Endothelial cell of umbilical vein (primary cell): Measurements from ENCODE around the gene BEAN1. TPM values are rescaled to one million over a fixed set of nuclear protein-coding genes. Genes with fewer than 3 reads are reported as not detected.

Experiments used
- BruUV-seq: library from RNA; stranded (reverse); fragments of 400-500 nt; replicated peaks from 2 replicates; lab custom pipeline; 2021; lab: Mats Ljungman, UMichigan
- CTCF ChIA-PET: fragments of 300-600, 350-600 bp; sonication (Branson Sonifier 250); formaldehyde crosslinking; loops from one replicate; lab custom pipeline; 2021; ENCODE audit warnings: antibody characterized with exemption, inconsistent platforms; lab: Charles Lee
- POLR2A ChIA-PET: fragments of 300-600, 350-600 bp; sonication (Branson Sonifier 250); formaldehyde crosslinking; loops from one replicate; lab custom pipeline; 2021; ENCODE audit warnings: antibody characterized with exemption, inconsistent platforms; lab: Charles Lee
- DNase-seq: peaks from one replicate; pipeline ENCODE4 v3.0.0-alpha.2; 2011; ENCODE audit warnings: low read depth, low spot score
- FAIRE-seq: peaks from 2 replicates; lab custom pipeline; 2011; peaks lifted over from hg19 to GRCh38; lab: Jason Lieb, UNC
- H2AFZ ChIP-seq: 2 replicates; pipeline ENCODE4 v1.6.0; 2012; ENCODE audit warnings: low read depth, low read length, control low read depth, inconsistent platforms
- H3K27ac ChIP-seq: 2 replicates; pipeline ENCODE4 v1.5.1; 2011; ENCODE audit warnings: low read depth, mild to moderate bottlenecking, control low read depth, low read length, moderate library complexity; ENCODE audit not compliant: insufficient read depth
- H3K27me3 ChIP-seq, 2 experiments: 2 replicates each; pipeline versions ENCODE4 v1.6.0 to v1.6.1; 2011; ENCODE audit warnings: low read length in 2 of 2, mixed read lengths in 1 of 2; ENCODE audit not compliant: control insufficient read depth in 2 of 2, insufficient read depth in 2 of 2
- H3K36me3 ChIP-seq, 2 experiments: 2 replicates in 1 of 2; 3 replicates in 1 of 2; pipeline ENCODE4 v1.5.1; 2011; ENCODE audit warnings: low read length in 2 of 2, mild to moderate bottlenecking in 1 of 2, moderate library complexity in 1 of 2; ENCODE audit not compliant: control insufficient read depth in 2 of 2, insufficient read depth in 2 of 2; ENCODE audit errors: extremely low read depth in 1 of 2
- H3K4me1 ChIP-seq: 3 replicates; pipeline ENCODE4 v1.5.1; 2011; ENCODE audit warnings: mild to moderate bottlenecking, low read length; ENCODE audit not compliant: control insufficient read depth, insufficient read depth; ENCODE audit errors: extremely low read depth
- H3K4me2 ChIP-seq: 2 replicates; pipeline ENCODE4 v1.6.1; 2011; ENCODE audit warnings: low read length, control low read depth, mixed read lengths; ENCODE audit not compliant: insufficient read depth
- H3K4me3 ChIP-seq, 3 experiments: fragments of 200-600 bp in 1 of 3; sonication (generic), shearing (Covaris generic) in 1 of 3; replicated peaks in 1 of 3; 2 replicates each; pipeline ENCODE4 v1.5.1; 2011 to 2016; ENCODE audit warnings: control low read depth in 3 of 3, low read length in 3 of 3, mild to moderate bottlenecking in 2 of 3, inconsistent platforms in 1 of 3, low read depth in 1 of 3, moderate library complexity in 1 of 3; ENCODE audit not compliant: insufficient read depth in 1 of 3
- H3K79me2 ChIP-seq: 2 replicates; pipeline ENCODE4 v1.6.0; 2012; ENCODE audit warnings: low read length, inconsistent platforms; ENCODE audit not compliant: control insufficient read depth, insufficient read depth
- H3K9ac ChIP-seq: replicated peaks from 2 replicates; pipeline ENCODE3; 2011; ENCODE audit warnings: low read length, control low read depth; ENCODE audit not compliant: insufficient read depth; ENCODE audit errors: extremely low read depth
- H3K9me1 ChIP-seq: replicated peaks from 3 replicates; pipeline ENCODE4 v1.6.0; 2011; ENCODE audit warnings: mild to moderate bottlenecking, low read length; ENCODE audit not compliant: control insufficient read depth, insufficient read depth; ENCODE audit errors: extremely low read depth
- H3K9me3 ChIP-seq: replicated peaks from 2 replicates; pipeline ENCODE4 v1.5.1; 2012; ENCODE audit warnings: low read length, inconsistent platforms; ENCODE audit not compliant: control insufficient read depth, insufficient read depth
- H4K20me1 ChIP-seq: replicated peaks from 2 replicates; pipeline ENCODE3; 2011; ENCODE audit warnings: mild to moderate bottlenecking, low read length; ENCODE audit not compliant: control insufficient read depth, insufficient read depth; ENCODE audit errors: extremely low read depth
- CTCF ChIP-seq, 2 donors: IDR thresholded peaks; 1 replicate in 1 of 2; 2 replicates in 1 of 2; pipeline ENCODE4 v1.5.1; 2011; ENCODE audit warnings: low read length in 2 of 2, mild to moderate bottlenecking in 2 of 2, moderate library complexity in 2 of 2, control low read depth in 1 of 2, inconsistent platforms in 1 of 2, low read depth in 1 of 2; ENCODE audit not compliant: insufficient read depth in 1 of 2; ENCODE audit errors: extremely low read depth in 1 of 2
- EZH2 ChIP-seq: IDR thresholded peaks from 2 replicates; pipeline ENCODE4 v1.6.1; 2012; ENCODE audit warnings: borderline replicate concordance, low read depth, mild to moderate bottlenecking, moderate library complexity, low read length, inconsistent platforms; ENCODE audit not compliant: severe bottlenecking
- FOS ChIP-seq: IDR thresholded peaks from 2 replicates; pipeline ENCODE4 v1.6.1; 2011; ENCODE audit warnings: mild to moderate bottlenecking, low read length, moderate library complexity, borderline replicate concordance; ENCODE audit not compliant: insufficient read depth
- GATA2 ChIP-seq: IDR thresholded peaks from 2 replicates; pipeline ENCODE4 v1.7.0; 2011; ENCODE audit warnings: low read depth, mild to moderate bottlenecking, moderate library complexity, mixed read lengths, low read length; ENCODE audit not compliant: insufficient read length, insufficient read depth
- JUN ChIP-seq: IDR thresholded peaks from 2 replicates; pipeline ENCODE4 v1.6.1; 2011; ENCODE audit warnings: borderline replicate concordance, low read depth; ENCODE audit not compliant: insufficient read length, insufficient read depth
- MAX ChIP-seq: IDR thresholded peaks from 2 replicates; pipeline ENCODE4 v1.6.1; 2011; ENCODE audit not compliant: insufficient read depth, insufficient read length
- MYC ChIP-seq: IDR thresholded peaks from one replicate; pipeline ENCODE4 v1.6.1; 2011; ENCODE audit warnings: mild to moderate bottlenecking, low read depth, low read length
- POLR2A ChIP-seq: IDR thresholded peaks from 2 replicates; pipeline ENCODE4 v1.6.1; 2012; ENCODE audit warnings: low read depth, mild to moderate bottlenecking, control low read depth, low read length
- POLR2AphosphoS5 ChIP-seq: IDR thresholded peaks from 2 replicates; pipeline ENCODE4 v1.6.1; 2012; ENCODE audit warnings: low read depth, mild to moderate bottlenecking, control low read depth, low read length, moderate library complexity; ENCODE audit not compliant: insufficient read depth
- dilution Hi-C: fragments of 300-500 bp; cut with MboI; formaldehyde crosslinking; loops from one replicate; pipeline ENCODE4 v1.15.0; 2019; ENCODE audit warnings: low sequenced_read_pairs; ENCODE audit not compliant: extremely low pct_ligation_motif_present
- intact Hi-C: fragments of 100-400 bp; cut with micrococcal nuclease; formaldehyde crosslinking; loops from one replicate; pipeline ENCODE4 v1.10.0; 2022
- polyA plus RNA-seq, 4 experiments: library from polyadenylated mRNA; depleted of rRNA in 3 of 4; stranded (reverse) in 3 of 4; unstranded in 1 of 4; fragments of >200 nt; gene quantifications; 2 replicates each; pipeline versions ENCODE4 v1.2.1 to v1.2.3, GENCODE V29; 2011 to 2012; ENCODE audit warnings: missing spikeins in 1 of 4
- total RNA-seq: library from RNA; stranded (reverse); gene quantifications from 2 replicates; pipeline ENCODE4 v1.2.3, GENCODE V29; 2021

BEAN1 gene
- total and polyA plus RNA-seq, 2 donors (not counting 3 experiments of a cell fraction or from before 2014, with no cell fraction given) = not detected

- Histone ChIP-seq H3K79me2 (no peaks in the 10 kb centered on the region), H3K9me1 (no peaks in the 10 kb centered on the region), H4K20me1 (no peaks in the 10 kb centered on the region), H3K4me2 (peak overlapping the region; percentile 39), H3K4me3 (no peak overlapping the region), H2AFZ (no peak overlapping the region), H3K36me3 (no peaks in the 10 kb centered on the region), H3K27ac (peak overlapping the region; percentile 97), H3K9me3 (no peaks in the 10 kb centered on the region), H3K9ac (peak overlapping the region; percentile 69), H3K4me1 (peaks cover 80% of the 10 kb centered on the region), H3K27me3 (no peaks in the 10 kb centered on the region)
- POLR2A ChIA-PET = interaction anchor here (0.9 kb wide), 1 partner anchor 149 kb away, joined by 4 read pairs; no protein-coding TSS in a partner anchor
- CTCF ChIA-PET = interaction anchor here (1.0 to 1.3 kb wide), 4 partner anchors 10 to 111 kb away, joined by 3 to 5 read pairs (median 3); partner anchors contain the start of gene CMTM3
- DNase-seq = peak; percentile 35
- no peak for FAIRE-seq
- TF ChIP-seq CTCF (IDR thresholded peaks at IDR 0.05; ENCODE audit: extremely low read depth in 1 of 2, insufficient read depth in 1 of 2, low read depth in 1 of 2, low read length in 2 of 2) (no peak), GATA2 (no peak), EZH2 (no peak), JUN (no peak), FOS (no peak), MAX (no peak), MYC (no peak), POLR2AphosphoS5 (no peak), POLR2A (no peak)
- intact Hi-C loops (loop anchor here (2.0 to 5.0 kb wide), 3 partner anchors 50 to 159 kb away; partner anchors contain the start of gene CMTM1), dilution Hi-C loops (no loop called here)
- no TSS peak for BruUV-seq
Measured at GRCh38 chr16:66517586-66518263, 90.6 kb downstream of the BEAN1 start.
